HepG2 (cell line): Measurements from ENCODE around the gene CDH1. TPM values are rescaled to one million over a fixed set of nuclear protein-coding genes. Genes with fewer than 3 reads are reported as not detected.

Source experiments
- AKNA ChIP-seq: sonication (generic); formaldehyde crosslinking; IDR thresholded peaks from 2 replicates; pipeline ENCODE4 v1.4.0; 2020; ENCODE audit warnings: missing genetic modification reagents, borderline replicate concordance
- FOXK1 ChIP-seq: sonication (generic); formaldehyde crosslinking; IDR thresholded peaks from 2 replicates; pipeline ENCODE4 v1.4.0; 2020; ENCODE audit warnings: low read depth, missing genetic modification reagents, borderline replicate concordance
- GATAD1 ChIP-seq: IDR thresholded peaks from 2 replicates; pipeline ENCODE4 v1.6.1; 2016; ENCODE audit warnings: missing genetic modification reagents, missing compliant biosample characterization
- KLF6 ChIP-seq: IDR thresholded peaks from 2 replicates; pipeline ENCODE4 v1.8.0; 2016; ENCODE audit warnings: missing biosample characterization, missing genetic modification reagents
- NCOA2 ChIP-seq: sonication (generic); formaldehyde crosslinking; IDR thresholded peaks from 2 replicates; pipeline ENCODE4 v1.8.0; 2022; ENCODE audit warnings: inconsistent platforms
- NFE2L1 ChIP-seq: sonication (generic); formaldehyde crosslinking; IDR thresholded peaks from 2 replicates; pipeline ENCODE4 v1.4.0; 2020; ENCODE audit warnings: missing genetic modification reagents, mild to moderate bottlenecking, borderline replicate concordance
- PPARG ChIP-seq: conservative IDR thresholded peaks from 2 replicates; pipeline ENCODE4 v1.6.1; 2016; ENCODE audit warnings: missing biosample characterization, missing genetic modification reagents
- RARG ChIP-seq: sonication (generic); formaldehyde crosslinking; IDR thresholded peaks from 2 replicates; pipeline ENCODE4 v1.4.0; 2020; ENCODE audit warnings: low read depth, mild to moderate bottlenecking, missing genetic modification reagents
- ZBED4 ChIP-seq: sonication (generic); formaldehyde crosslinking; IDR thresholded peaks from 2 replicates; pipeline ENCODE4 v1.4.0; 2020; ENCODE audit warnings: missing genetic modification reagents, borderline replicate concordance
- ZNF251 ChIP-seq: sonication (generic); formaldehyde crosslinking; IDR thresholded peaks from 2 replicates; pipeline ENCODE4 v1.9.0; 2021; ENCODE audit warnings: mild to moderate bottlenecking, missing genetic modification reagents
- ZNF430 ChIP-seq: sonication (generic); formaldehyde crosslinking; IDR thresholded peaks from 2 replicates; pipeline ENCODE4 v1.9.0; 2021; ENCODE audit warnings: mild to moderate bottlenecking, missing genetic modification reagents
- polyA plus RNA-seq, 8 experiments: library from polyadenylated mRNA; depleted of rRNA in 3 of 8; stranded (reverse) in 7 of 8; unstranded in 1 of 8; fragments of >200 nt; fragmentation: Illumina TruSeq in 4 of 8; extraction: Trizol in 4 of 8; gene quantifications; 2 replicates each; pipeline versions ENCODE4 v1.2.1 to v1.2.3, GENCODE V29; 2011 to 2016; ENCODE audit warnings: low read depth in 4 of 8, missing spikeins in 1 of 8, mixed read lengths in 1 of 8; ENCODE audit not compliant: insufficient read depth in 1 of 8
- total RNA-seq, 5 experiments: library from RNA; depleted of rRNA; stranded (reverse); fragments of >200 nt; fragmentation: Illumina TruSeq; extraction: Trizol; gene quantifications; 2 replicates each; pipeline ENCODE4 v1.2.3, GENCODE V29; 2016; ENCODE audit warnings: low read depth in 1 of 5
- TF ChIP-seq, protein P1 (sequence below): sonication (generic); formaldehyde crosslinking; IDR thresholded peaks from 2 replicates; pipeline ENCODE4 v1.5.1; 2020; ENCODE audit warnings: mild to moderate bottlenecking, missing genetic modification reagents, borderline replicate concordance
- TF ChIP-seq, protein P2 (sequence below): IDR thresholded peaks from 2 replicates; pipeline ENCODE4 v1.4.0; 2020; ENCODE audit warnings: mild to moderate bottlenecking, missing genetic modification reagents

The CDH1 gene
- total and polyA plus RNA-seq, 2 of the 13 experiments (the other 11 are each of a cell fraction or from before 2014, with no cell fraction given): 0.95 to 9.8 TPM

- no peak for TF ChIP-seq AKNA (CRISPR knock-in tag)
- TF ChIP-seq GATAD1: no peak
- 0 out of 2 replicates have a peak, but pooled peaks have one; percentile 14 for TF ChIP-seq NCOA2 (CRISPR knock-in tag)
- TF ChIP-seq, protein P1, sequence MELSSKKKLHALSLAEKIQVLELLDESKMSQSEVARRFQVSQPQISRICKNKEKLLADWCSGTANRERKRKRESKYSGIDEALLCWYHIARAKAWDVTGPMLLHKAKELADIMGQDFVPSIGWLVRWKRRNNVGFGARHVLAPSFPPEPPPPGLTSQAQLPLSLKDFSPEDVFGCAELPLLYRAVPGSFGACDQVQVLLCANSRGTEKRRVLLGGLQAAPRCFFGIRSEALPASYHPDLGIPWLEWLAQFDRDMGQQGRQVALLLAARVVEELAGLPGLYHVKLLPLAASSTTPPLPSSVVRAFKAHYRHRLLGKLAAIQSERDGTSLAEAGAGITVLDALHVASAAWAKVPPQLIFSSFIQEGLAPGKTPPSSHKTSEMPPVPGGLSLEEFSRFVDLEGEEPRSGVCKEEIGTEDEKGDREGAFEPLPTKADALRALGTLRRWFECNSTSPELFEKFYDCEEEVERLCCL (CRISPR knock-in tag): no peak
- no peak for TF ChIP-seq RARG
- TF ChIP-seq NFE2L1 (CRISPR knock-in tag): no peak
- TF ChIP-seq ZNF251: no peak
- no peak; the same call in 1 of the 2 replicates for TF ChIP-seq PPARG
- TF ChIP-seq KLF6 (CRISPR knock-in tag): no peak
- no peak for TF ChIP-seq FOXK1 (CRISPR knock-in tag)
- TF ChIP-seq ZBED4 (CRISPR knock-in tag): no peak
- TF ChIP-seq, protein P2, sequence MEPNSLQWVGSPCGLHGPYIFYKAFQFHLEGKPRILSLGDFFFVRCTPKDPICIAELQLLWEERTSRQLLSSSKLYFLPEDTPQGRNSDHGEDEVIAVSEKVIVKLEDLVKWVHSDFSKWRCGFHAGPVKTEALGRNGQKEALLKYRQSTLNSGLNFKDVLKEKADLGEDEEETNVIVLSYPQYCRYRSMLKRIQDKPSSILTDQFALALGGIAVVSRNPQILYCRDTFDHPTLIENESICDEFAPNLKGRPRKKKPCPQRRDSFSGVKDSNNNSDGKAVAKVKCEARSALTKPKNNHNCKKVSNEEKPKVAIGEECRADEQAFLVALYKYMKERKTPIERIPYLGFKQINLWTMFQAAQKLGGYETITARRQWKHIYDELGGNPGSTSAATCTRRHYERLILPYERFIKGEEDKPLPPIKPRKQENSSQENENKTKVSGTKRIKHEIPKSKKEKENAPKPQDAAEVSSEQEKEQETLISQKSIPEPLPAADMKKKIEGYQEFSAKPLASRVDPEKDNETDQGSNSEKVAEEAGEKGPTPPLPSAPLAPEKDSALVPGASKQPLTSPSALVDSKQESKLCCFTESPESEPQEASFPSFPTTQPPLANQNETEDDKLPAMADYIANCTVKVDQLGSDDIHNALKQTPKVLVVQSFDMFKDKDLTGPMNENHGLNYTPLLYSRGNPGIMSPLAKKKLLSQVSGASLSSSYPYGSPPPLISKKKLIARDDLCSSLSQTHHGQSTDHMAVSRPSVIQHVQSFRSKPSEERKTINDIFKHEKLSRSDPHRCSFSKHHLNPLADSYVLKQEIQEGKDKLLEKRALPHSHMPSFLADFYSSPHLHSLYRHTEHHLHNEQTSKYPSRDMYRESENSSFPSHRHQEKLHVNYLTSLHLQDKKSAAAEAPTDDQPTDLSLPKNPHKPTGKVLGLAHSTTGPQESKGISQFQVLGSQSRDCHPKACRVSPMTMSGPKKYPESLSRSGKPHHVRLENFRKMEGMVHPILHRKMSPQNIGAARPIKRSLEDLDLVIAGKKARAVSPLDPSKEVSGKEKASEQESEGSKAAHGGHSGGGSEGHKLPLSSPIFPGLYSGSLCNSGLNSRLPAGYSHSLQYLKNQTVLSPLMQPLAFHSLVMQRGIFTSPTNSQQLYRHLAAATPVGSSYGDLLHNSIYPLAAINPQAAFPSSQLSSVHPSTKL: peak; percentile 40
- TF ChIP-seq ZNF430 (CRISPR knock-in tag): no peak
Measured at GRCh38 chr16:68873635-68874471, 136.8 kb downstream of the CDH1 start (continued).
